SK-N-SH (cell line): ENCODE results near the gene IFITM5. TPM values are rescaled to one million over a fixed set of nuclear protein-coding genes. Genes with fewer than 3 reads are reported as not detected.
A peak's percentile ranks its signal among the peaks of the same experiment; 100 is the strongest.
"Not testable (repeated sequence)": the region's sequence is repeated elsewhere in the genome, so short reads cannot be mapped to it uniquely, and the experiment has no call there.

ENCODE experiments used
- CTCF ChIA-PET: fragments of 300-600, 350-600 bp; formaldehyde crosslinking; extraction: SDS; loops from one replicate; lab custom pipeline; 2021; lab: Yijun Ruan, JAX
- POLR2A ChIA-PET: fragments of 350-600 bp; sonication (Branson Sonifier 250); formaldehyde crosslinking; extraction: SDS; loops from one replicate; lab custom pipeline; 2020; ENCODE audit warnings: antibody characterized with exemption, inconsistent platforms; lab: Yijun Ruan, JAX
- DNase-seq: peaks from one replicate; pipeline ENCODE4 v3.0.0; 2012
- H2AFZ ChIP-seq: fragments of 200-600 bp; sonication (generic); 2 replicates; pipeline ENCODE4 v1.8.1; 2016; ENCODE audit warnings: antibody characterized with exemption, mild to moderate bottlenecking, low read depth
- H3F3A ChIP-seq: fragments of 200-600 bp; sonication (generic); replicated peaks from 2 replicates; pipeline ENCODE3; 2016; ENCODE audit warnings: antibody characterized with exemption, mild to moderate bottlenecking; ENCODE audit not compliant: insufficient read depth
- H3K27ac ChIP-seq, 2 experiments: fragments of 200-500 bp in 1 of 2; fragments of 200-600 bp in 1 of 2; sonication (Bioruptor generic) in 1 of 2; sonication (generic), shearing (Covaris generic) in 1 of 2; 2 replicates each; pipeline versions ENCODE4 v1.5.1 to v1.6.1; 2014 to 2016; ENCODE audit warnings: low read depth in 2 of 2, inconsistent platforms in 1 of 2, low read length in 1 of 2, mild to moderate bottlenecking in 1 of 2, mixed read lengths in 1 of 2
- H3K27me3 ChIP-seq: fragments of 200-600 bp; sonication (generic), shearing (Covaris generic); 2 replicates; pipeline ENCODE4 v1.6.1; 2016; ENCODE audit warnings: mixed run types; ENCODE audit not compliant: insufficient read depth
- H3K36me3 ChIP-seq, 2 experiments: fragments of 200-500 bp in 1 of 2; fragments of 200-600 bp in 1 of 2; sonication (Bioruptor generic) in 1 of 2; sonication (generic) in 1 of 2; replicated peaks in 1 of 2; 2 replicates each; pipeline versions ENCODE3 to v1.5.1; 2014 to 2016; ENCODE audit warnings: low read length in 1 of 2, mild to moderate bottlenecking in 1 of 2; ENCODE audit not compliant: insufficient read depth in 2 of 2, control insufficient read depth in 1 of 2
- H3K4me1 ChIP-seq, 2 experiments: fragments of 200-500 bp in 1 of 2; fragments of 200-600 bp in 1 of 2; sonication (Bioruptor generic) in 1 of 2; sonication (generic), shearing (Covaris generic) in 1 of 2; 2 replicates each; pipeline versions ENCODE4 v1.5.1 to v1.6.1; 2014 to 2016; ENCODE audit warnings: low read depth in 1 of 2, low read length in 1 of 2, mixed run types in 1 of 2; ENCODE audit not compliant: insufficient read depth in 2 of 2, control insufficient read depth in 1 of 2
- H3K4me2 ChIP-seq: fragments of 200-600 bp; sonication (generic), shearing (Covaris generic); 2 replicates; pipeline ENCODE4 v1.6.1; 2017; ENCODE audit warnings: mixed run types
- H3K4me3 ChIP-seq, 2 experiments: fragments of 200-500 bp in 1 of 2; fragments of 200-600 bp in 1 of 2; sonication (Bioruptor generic) in 1 of 2; sonication (generic), shearing (Covaris generic) in 1 of 2; 2 replicates each; pipeline versions ENCODE4 v1.5.1 to v1.8.1; 2014 to 2016; ENCODE audit warnings: low read depth in 2 of 2, inconsistent platforms in 1 of 2, low read length in 1 of 2, mild to moderate bottlenecking in 1 of 2, mixed read lengths in 1 of 2, moderate library complexity in 1 of 2
- H3K79me2 ChIP-seq: fragments of 200-600 bp; sonication (generic); 2 replicates; pipeline ENCODE4 v1.8.1; 2017; ENCODE audit warnings: mild to moderate bottlenecking; ENCODE audit not compliant: insufficient read depth
- H3K9ac ChIP-seq: fragments of 200-600 bp; sonication (generic); 2 replicates; pipeline ENCODE4 v1.6.1; 2017; ENCODE audit warnings: mixed run types
- H3K9me2 ChIP-seq: fragments of 200-600 bp; sonication (generic); 2 replicates; pipeline ENCODE4 v1.6.1; 2017; ENCODE audit warnings: mixed run types
- H3K9me3 ChIP-seq: fragments of 200-600 bp; sonication (generic); 2 replicates; pipeline ENCODE4 v1.6.1; 2017; ENCODE audit warnings: mixed run types, mild to moderate bottlenecking, moderate library complexity
- H4K20me1 ChIP-seq: fragments of 200-600 bp; sonication (generic); 2 replicates; pipeline ENCODE4 v1.6.1; 2017; ENCODE audit warnings: mild to moderate bottlenecking, mixed run types; ENCODE audit not compliant: insufficient read depth
- CHD2 ChIP-seq: fragments of 150-350 bp; IDR thresholded peaks from 2 replicates; pipeline ENCODE4 v1.6.1; 2018; ENCODE audit warnings: low read length; ENCODE audit not compliant: partially characterized antibody
- FOXJ3 ChIP-seq: sonication (generic); formaldehyde crosslinking; IDR thresholded peaks from 2 replicates; pipeline ENCODE4 v1.5.1; 2020; ENCODE audit warnings: mild to moderate bottlenecking, missing genetic modification reagents
- FOXM1 ChIP-seq: IDR thresholded peaks from 2 replicates; pipeline ENCODE4 v1.4.0; 2012; ENCODE audit warnings: low read depth, mild to moderate bottlenecking
- GATA2 ChIP-seq: sonication (generic); formaldehyde crosslinking; IDR thresholded peaks from 2 replicates; pipeline ENCODE4 v1.5.0; 2020; ENCODE audit warnings: mild to moderate bottlenecking, missing genetic modification reagents
- JUND ChIP-seq: IDR thresholded peaks from 2 replicates; pipeline ENCODE4 v1.4.0; 2012
- MEF2A ChIP-seq: IDR thresholded peaks from 2 replicates; pipeline ENCODE4 v1.4.0; 2012; ENCODE audit warnings: low read depth, borderline replicate concordance
- NRF1 ChIP-seq: IDR thresholded peaks from 2 replicates; pipeline ENCODE4 v1.6.1; 2012; ENCODE audit warnings: low read depth, mild to moderate bottlenecking, low read length
- RFX5 ChIP-seq: IDR thresholded peaks from 2 replicates; pipeline ENCODE4 v1.6.1; 2012; ENCODE audit warnings: mild to moderate bottlenecking, improper control_type of control experiment, low read length
- RXRA ChIP-seq: IDR thresholded peaks from 2 replicates; pipeline ENCODE4 v1.4.0; 2012; ENCODE audit warnings: low read depth, mild to moderate bottlenecking, borderline replicate concordance
- SIN3A ChIP-seq: IDR thresholded peaks from 2 replicates; pipeline ENCODE4 v1.6.1; 2012; ENCODE audit warnings: low read depth, mild to moderate bottlenecking, low read length, moderate library complexity, borderline replicate concordance
- TEAD4 ChIP-seq: IDR thresholded peaks from 2 replicates; pipeline ENCODE4 v1.4.0; 2012; ENCODE audit warnings: mild to moderate bottlenecking, borderline replicate concordance; ENCODE audit not compliant: insufficient read depth
- WGBS: methylation state at CpG from one replicate; pipeline ENCODE4 v1.1.6; 2017; ENCODE audit warnings: low lambda C conversion rate; 5-methylcytosine and 5-hydroxymethylcytosine counted together
- polyA plus RNA-seq, 3 experiments: library from polyadenylated mRNA; depleted of rRNA; stranded (reverse); fragments of >200 nt; gene quantifications; 2 replicates each; pipeline ENCODE4 v1.2.3, GENCODE V29; 2012
- TF ChIP-seq, protein P1 (sequence below): IDR thresholded peaks from 2 replicates; pipeline ENCODE4 v1.4.0; 2012; ENCODE audit warnings: low read depth, borderline replicate concordance
- TF ChIP-seq, protein P2 (sequence below): IDR thresholded peaks from 2 replicates; pipeline ENCODE4 v1.4.0; 2012; ENCODE audit warnings: low read depth, borderline replicate concordance
- TF ChIP-seq, protein P3 (sequence below): fragments of 200-600 bp; sonication (generic); IDR thresholded peaks from 2 replicates; pipeline ENCODE4 v1.6.1; 2017; ENCODE audit warnings: antibody characterized with exemption, mild to moderate bottlenecking, moderate library complexity

The IFITM5 gene
- polyA plus RNA-seq, 1 of the 3 experiments (the other 2 are of a cell fraction), result not detected

DNA sequence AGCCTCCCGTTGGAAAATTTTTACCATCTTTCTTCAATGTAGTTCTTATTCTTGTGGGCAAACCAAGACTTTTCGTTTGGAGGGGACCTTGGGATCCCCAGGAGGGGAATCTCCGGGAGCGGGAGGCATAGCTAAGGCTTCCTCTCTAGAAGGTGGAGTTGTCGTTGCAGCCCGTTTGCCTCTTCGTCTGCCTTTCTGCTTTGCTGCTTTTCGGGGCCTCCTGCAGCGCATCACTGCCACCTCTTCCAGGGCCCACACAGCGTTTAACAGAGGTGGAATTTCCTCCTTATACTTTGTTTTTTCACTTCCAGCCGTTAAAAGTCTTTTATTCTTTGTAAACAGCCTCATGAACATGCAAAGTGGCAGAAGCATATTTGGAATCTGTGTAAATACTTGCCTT, 24.8 kb upstream of the IFITM5 start:
- Histone ChIP-seq H3K36me3 (no peaks in the 10 kb centered on the region), H3K27ac (no peak overlapping the region), H3K9ac (no peak overlapping the region), H3K4me3 (no peak overlapping the region), H3K79me2 (peaks cover 8% of the 10 kb centered on the region; the same call in 1 of the 2 replicates), H3K27me3 (no peaks in the 10 kb centered on the region), H3K9me3 (no peaks in the 10 kb centered on the region), H4K20me1 (no peaks in the 10 kb centered on the region), H3K4me2 (no peak overlapping the region), H3K4me1 (peaks cover 0 to 4% of the 10 kb centered on the region in 2 experiments; a peak in 1 of 4 replicates), H2AFZ (no peak overlapping the region), H3F3A (no peaks in the 10 kb centered on the region), H3K9me2 (no peaks in the 10 kb centered on the region)
- DNase-seq, result peak; percentile 10
- ChIA-PET POLR2A (no interaction called here), CTCF (interaction anchor here (1.6 kb wide), 2 partner anchors 12 to 73 kb away, joined by 3 to 4 read pairs; no protein-coding TSS in a partner anchor)
- TF ChIP-seq, protein P1, sequence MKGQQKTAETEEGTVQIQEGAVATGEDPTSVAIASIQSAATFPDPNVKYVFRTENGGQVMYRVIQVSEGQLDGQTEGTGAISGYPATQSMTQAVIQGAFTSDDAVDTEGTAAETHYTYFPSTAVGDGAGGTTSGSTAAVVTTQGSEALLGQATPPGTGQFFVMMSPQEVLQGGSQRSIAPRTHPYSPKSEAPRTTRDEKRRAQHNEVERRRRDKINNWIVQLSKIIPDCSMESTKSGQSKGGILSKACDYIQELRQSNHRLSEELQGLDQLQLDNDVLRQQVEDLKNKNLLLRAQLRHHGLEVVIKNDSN, result no peak
- TF ChIP-seq SIN3A (no peak), MEF2A (no peak), RXRA (no peak), TEAD4 (no peak), CHD2 (no peak), FOXJ3 (no peak), FOXM1 (no peak), GATA2 (CRISPR knock-in tag) (no peak), JUND (no peak), RFX5 (no peak), NRF1 (no peak)
- TF ChIP-seq, protein P2, sequence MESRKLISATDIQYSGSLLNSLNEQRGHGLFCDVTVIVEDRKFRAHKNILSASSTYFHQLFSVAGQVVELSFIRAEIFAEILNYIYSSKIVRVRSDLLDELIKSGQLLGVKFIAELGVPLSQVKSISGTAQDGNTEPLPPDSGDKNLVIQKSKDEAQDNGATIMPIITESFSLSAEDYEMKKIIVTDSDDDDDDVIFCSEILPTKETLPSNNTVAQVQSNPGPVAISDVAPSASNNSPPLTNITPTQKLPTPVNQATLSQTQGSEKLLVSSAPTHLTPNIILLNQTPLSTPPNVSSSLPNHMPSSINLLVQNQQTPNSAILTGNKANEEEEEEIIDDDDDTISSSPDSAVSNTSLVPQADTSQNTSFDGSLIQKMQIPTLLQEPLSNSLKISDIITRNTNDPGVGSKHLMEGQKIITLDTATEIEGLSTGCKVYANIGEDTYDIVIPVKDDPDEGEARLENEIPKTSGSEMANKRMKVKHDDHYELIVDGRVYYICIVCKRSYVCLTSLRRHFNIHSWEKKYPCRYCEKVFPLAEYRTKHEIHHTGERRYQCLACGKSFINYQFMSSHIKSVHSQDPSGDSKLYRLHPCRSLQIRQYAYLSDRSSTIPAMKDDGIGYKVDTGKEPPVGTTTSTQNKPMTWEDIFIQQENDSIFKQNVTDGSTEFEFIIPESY, result no peak
- TF ChIP-seq, protein P3, sequence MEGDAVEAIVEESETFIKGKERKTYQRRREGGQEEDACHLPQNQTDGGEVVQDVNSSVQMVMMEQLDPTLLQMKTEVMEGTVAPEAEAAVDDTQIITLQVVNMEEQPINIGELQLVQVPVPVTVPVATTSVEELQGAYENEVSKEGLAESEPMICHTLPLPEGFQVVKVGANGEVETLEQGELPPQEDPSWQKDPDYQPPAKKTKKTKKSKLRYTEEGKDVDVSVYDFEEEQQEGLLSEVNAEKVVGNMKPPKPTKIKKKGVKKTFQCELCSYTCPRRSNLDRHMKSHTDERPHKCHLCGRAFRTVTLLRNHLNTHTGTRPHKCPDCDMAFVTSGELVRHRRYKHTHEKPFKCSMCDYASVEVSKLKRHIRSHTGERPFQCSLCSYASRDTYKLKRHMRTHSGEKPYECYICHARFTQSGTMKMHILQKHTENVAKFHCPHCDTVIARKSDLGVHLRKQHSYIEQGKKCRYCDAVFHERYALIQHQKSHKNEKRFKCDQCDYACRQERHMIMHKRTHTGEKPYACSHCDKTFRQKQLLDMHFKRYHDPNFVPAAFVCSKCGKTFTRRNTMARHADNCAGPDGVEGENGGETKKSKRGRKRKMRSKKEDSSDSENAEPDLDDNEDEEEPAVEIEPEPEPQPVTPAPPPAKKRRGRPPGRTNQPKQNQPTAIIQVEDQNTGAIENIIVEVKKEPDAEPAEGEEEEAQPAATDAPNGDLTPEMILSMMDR, result no peak
- WGBS, result 78% methylated on average over 11 of the region's 11 CpGs

DNA sequence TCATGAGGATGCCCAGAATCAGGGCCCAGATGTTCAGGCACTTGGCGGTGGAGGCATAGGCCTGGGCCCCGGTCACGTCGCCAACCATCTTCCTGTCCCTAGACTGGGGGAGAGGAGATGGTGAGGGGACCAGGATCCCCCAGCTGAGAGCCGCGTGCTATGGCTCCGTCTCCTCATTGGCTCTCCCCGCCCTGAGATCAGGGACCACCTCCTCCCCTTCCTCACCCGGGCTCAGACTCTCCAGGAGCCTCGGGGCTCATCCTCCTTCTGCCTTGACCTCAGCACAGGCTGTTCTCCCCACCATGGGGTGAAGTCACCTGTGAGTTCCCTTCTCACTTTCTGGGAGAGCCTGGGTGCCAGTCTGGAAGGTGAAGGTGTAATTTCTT, 20.6 kb upstream of the IFITM5 start:
- H3K27me3 ChIP-seq, DNase-seq, H2AFZ ChIP-seq, CTCF ChIA-PET, H3K4me1 ChIP-seq, H3K9me3 ChIP-seq, H4K20me1 ChIP-seq, H3F3A ChIP-seq, H3K27ac ChIP-seq, POLR2A ChIA-PET, H3K36me3 ChIP-seq, H3K9me2 ChIP-seq, H3K79me2 ChIP-seq: not testable (repeated sequence)
- H3K9ac ChIP-seq, result peak overlapping the region; percentile 59; the same call in 1 of the 2 replicates
- H3K4me3 ChIP-seq, result peak overlapping the region; percentile 41 to 47; a peak in 2 of 4 replicates
- WGBS, result no CpG with 5 or more reads among the region's 10 CpGs
- peak overlapping the region; percentile 95 for H3K4me2 ChIP-seq

DNA sequence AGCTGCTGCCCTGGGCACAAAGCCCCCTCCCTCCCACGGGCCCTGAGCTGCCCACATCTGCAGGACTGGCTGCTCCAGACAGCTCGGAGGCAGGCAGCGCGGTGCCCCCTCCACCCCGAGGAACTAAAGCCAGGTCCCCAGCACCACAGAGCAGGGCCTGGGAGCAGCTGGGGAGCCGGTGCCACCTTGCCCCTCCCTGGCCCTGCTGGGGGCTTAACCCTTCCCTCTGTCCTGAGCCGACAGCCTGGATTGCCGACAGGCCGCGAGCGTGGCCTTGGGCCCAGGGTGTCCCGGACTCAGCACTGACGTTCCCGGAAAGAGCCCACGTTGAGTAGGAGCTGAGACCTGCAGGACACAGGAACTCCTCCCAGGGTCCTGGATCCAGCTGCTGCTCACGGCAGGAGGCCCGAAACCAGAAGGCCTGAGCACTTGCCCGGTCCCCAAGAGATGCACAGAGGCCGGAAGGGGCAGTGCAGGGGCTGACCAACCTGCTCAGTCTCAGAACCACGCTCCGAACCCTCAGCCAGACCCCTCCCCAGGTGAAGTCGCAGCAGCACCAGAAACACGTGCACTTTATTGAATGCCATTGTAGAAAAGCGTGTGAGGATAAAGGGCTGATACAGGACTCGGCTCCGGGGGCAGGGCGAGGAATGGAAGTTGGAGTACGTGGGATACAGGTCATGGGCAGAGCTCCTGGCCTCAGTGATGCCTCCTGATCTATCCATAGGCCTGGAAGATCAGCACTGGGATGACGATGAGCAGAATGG, 20.0 kb upstream of the IFITM5 start:
- H3K36me3 ChIP-seq, H3K27me3 ChIP-seq, H3K4me1 ChIP-seq, H3F3A ChIP-seq, H3K79me2 ChIP-seq, H3K9me3 ChIP-seq, H3K9me2 ChIP-seq, POLR2A ChIA-PET, H2AFZ ChIP-seq, DNase-seq, H4K20me1 ChIP-seq, CTCF ChIA-PET: not testable (repeated sequence)
- peak overlapping the region; percentile 77 for H3K4me2 ChIP-seq
- H3K4me3 ChIP-seq, result peak overlapping the region; percentile 41 to 49
- H3K27ac ChIP-seq, result peak overlapping the region in 1 of 2 experiments; percentile 22; a peak in 1 of 4 replicates
- peak overlapping the region; percentile 46; the same call in 1 of the 2 replicates for H3K9ac ChIP-seq
- 88% methylated on average over 13 of the region's 29 CpGs for WGBS
